Calu3 (cell line): ENCODE results near the gene ITPRID1. TPM values are rescaled to one million over a fixed set of nuclear protein-coding genes. Genes with fewer than 3 reads are reported as not detected.

ENCODE experiments used
- BruUV-seq: library from RNA; stranded (reverse); fragments of 400-500 nt; replicated peaks from 2 replicates; lab custom pipeline; 2021; lab: Mats Ljungman, UMichigan
- CTCF ChIA-PET: fragments of 300-600 bp; sonication (Branson Sonifier 250); formaldehyde crosslinking; loops from one replicate; lab custom pipeline; 2022; ENCODE audit warnings: antibody characterized with exemption; lab: Charles Lee
- DNase-seq: peaks from one replicate; pipeline ENCODE4 v3.0.0; 2022
- H3K27ac Mint-ChIP-seq: one replicate; pipeline ENCODE4 v1.8.0; 2022; ENCODE audit warnings: mixed read lengths; ENCODE audit not compliant: unreplicated experiment
- H3K27me3 Mint-ChIP-seq: one replicate; pipeline ENCODE4 v1.8.0; 2022; ENCODE audit warnings: mixed read lengths; ENCODE audit not compliant: unreplicated experiment
- H3K36me3 Mint-ChIP-seq: one replicate; pipeline ENCODE4 v1.8.0; 2022; ENCODE audit warnings: mild to moderate bottlenecking, moderate library complexity, mixed read lengths; ENCODE audit not compliant: insufficient read depth, unreplicated experiment
- H3K4me1 Mint-ChIP-seq: one replicate; pipeline ENCODE4 v1.8.0; 2022; ENCODE audit warnings: mild to moderate bottlenecking, low read depth, mixed read lengths; ENCODE audit not compliant: unreplicated experiment
- H3K4me3 Mint-ChIP-seq: one replicate; pipeline ENCODE4 v1.8.0; 2022; ENCODE audit warnings: mild to moderate bottlenecking, low read depth, moderate library complexity, mixed read lengths; ENCODE audit not compliant: unreplicated experiment
- H3K9me3 Mint-ChIP-seq: one replicate; pipeline ENCODE4 v1.8.0; 2022; ENCODE audit warnings: low read depth, mixed read lengths; ENCODE audit not compliant: unreplicated experiment
- intact Hi-C: fragments of 100-400 bp; cut with micrococcal nuclease; formaldehyde crosslinking; loops from one replicate; pipeline ENCODE4 v1.10.0; 2022; ENCODE audit not compliant: unreplicated experiment
- total RNA-seq: library from RNA; stranded (reverse); gene quantifications from 2 replicates; pipeline ENCODE4 v1.2.3, GENCODE V29; 2022
- TF ChIP-seq, protein P1 (sequence below): fragments of 200-600 bp; IDR thresholded peaks from one replicate; pipeline ENCODE4 v1.8.0; 2022; ENCODE audit warnings: antibody characterized with exemption; ENCODE audit not compliant: unreplicated experiment

ITPRID1 gene
- total RNA-seq, 1 experiment from 2014 or later: 3.8 TPM

DNA sequence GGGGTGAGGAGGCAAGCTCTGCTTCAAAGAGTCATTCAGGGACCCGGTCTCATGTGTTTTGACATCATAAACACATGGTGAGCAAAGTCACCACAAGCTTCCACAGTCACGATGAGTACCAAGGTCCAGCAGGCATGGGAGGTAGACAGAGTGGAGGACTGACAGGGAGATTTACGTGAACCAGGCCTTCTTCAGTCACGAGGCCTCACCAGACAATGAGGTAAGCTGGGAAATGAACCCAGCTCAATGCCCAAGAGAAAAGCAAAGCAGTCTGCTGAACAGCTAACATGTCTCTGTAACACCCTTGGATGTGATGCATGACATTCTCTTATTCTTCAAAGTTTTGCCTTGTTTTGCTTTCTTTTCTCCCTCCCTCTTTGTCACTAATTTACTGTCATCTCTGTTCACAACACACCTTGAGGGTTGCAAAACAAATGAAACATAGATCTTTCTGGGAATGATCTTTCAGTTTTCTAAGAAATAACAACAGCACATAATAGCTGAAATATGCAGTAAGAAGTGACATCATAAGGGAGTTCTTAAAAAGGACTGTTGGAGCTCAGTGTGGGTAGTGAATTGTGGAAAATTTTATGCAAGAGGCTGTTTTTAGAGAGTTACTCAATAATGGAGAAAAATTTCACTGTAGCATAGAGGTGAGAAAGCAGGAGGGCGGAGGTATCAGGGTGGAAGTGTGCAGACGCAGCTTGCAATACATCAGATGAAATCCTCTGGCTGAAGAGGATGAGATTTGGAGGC lies 182.1 kb downstream of the ITPRID1 start:
- BruUV-seq: no TSS peak
- H3K9me3 Mint-ChIP-seq: no peaks in the 10 kb centered on the region

DNA sequence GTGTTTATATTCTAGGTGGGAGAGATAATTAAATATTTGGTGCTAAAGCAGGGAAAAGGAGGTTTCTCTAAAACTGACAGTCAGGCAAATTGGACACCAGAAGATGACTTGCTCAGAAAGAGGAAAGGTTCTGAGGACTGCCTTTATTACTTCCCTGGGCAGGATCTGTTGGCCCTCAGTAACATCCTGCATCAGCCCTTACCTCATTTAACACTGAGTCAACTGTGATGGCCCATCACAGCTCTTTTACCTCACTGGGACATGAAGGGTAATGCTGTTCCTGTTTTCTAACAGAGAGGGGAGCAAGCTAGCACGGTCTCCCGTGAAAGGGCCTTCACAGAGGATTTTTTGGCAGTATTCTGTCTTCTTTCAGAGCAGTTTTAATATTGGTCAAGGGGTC lies 185.2 kb downstream of the ITPRID1 start:
- DNase-seq: no peak
- TF ChIP-seq, protein P1, sequence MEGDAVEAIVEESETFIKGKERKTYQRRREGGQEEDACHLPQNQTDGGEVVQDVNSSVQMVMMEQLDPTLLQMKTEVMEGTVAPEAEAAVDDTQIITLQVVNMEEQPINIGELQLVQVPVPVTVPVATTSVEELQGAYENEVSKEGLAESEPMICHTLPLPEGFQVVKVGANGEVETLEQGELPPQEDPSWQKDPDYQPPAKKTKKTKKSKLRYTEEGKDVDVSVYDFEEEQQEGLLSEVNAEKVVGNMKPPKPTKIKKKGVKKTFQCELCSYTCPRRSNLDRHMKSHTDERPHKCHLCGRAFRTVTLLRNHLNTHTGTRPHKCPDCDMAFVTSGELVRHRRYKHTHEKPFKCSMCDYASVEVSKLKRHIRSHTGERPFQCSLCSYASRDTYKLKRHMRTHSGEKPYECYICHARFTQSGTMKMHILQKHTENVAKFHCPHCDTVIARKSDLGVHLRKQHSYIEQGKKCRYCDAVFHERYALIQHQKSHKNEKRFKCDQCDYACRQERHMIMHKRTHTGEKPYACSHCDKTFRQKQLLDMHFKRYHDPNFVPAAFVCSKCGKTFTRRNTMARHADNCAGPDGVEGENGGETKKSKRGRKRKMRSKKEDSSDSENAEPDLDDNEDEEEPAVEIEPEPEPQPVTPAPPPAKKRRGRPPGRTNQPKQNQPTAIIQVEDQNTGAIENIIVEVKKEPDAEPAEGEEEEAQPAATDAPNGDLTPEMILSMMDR: no peak
- Mint-ChIP-seq H3K27me3 (peaks cover 88% of the 10 kb centered on the region), H3K9me3 (no peaks in the 10 kb centered on the region), H3K27ac (no peak overlapping the region), H3K4me1 (no peaks in the 10 kb centered on the region), H3K4me3 (no peak overlapping the region), H3K36me3 (no peaks in the 10 kb centered on the region)
- intact Hi-C loops: no loop called here
- BruUV-seq: no TSS peak
- CTCF ChIA-PET: no interaction called here

More for the DNA sequence above, 182.1 kb downstream of the ITPRID1 start:
- TF ChIP-seq, protein P1: no peak
- intact Hi-C loops: no loop called here
- peaks cover 88% of the 10 kb centered on the region for H3K27me3 Mint-ChIP-seq
- no peaks in the 10 kb centered on the region for H3K4me1 Mint-ChIP-seq
- H3K4me3 Mint-ChIP-seq: no peak overlapping the region
- no peaks in the 10 kb centered on the region for H3K36me3 Mint-ChIP-seq
- CTCF ChIA-PET: interaction anchor here (1.7 kb wide), 1 partner anchor 562 kb away, joined by 5 read pairs; no protein-coding TSS in a partner anchor
- DNase-seq: no peak
- H3K27ac Mint-ChIP-seq: no peak overlapping the region

DNA sequence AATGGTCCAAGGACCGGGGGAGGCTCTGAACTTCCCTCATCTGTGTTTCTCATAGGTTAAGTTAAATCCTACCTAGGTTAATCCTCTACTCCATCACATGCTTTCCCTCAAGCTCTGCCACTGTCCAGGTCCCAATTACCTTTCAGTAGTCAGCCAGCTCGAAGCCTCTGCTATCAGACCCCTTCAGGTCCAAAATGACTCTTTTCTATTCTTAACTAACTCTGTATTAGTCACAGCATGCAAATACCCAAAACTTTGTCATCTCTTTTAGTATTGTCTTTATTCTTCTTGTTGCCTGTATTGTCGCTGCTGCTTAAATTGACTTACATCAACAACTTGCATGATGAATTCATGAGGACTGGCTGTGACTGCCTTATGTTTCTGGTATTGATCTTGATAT lies 188.5 kb downstream of the ITPRID1 start:
- no peak overlapping the region for H3K4me3 Mint-ChIP-seq
- DNase-seq: no peak
- TF ChIP-seq, protein P1: no peak
- H3K9me3 Mint-ChIP-seq: no peaks in the 10 kb centered on the region
- BruUV-seq: no TSS peak
- no peaks in the 10 kb centered on the region for H3K4me1 Mint-ChIP-seq
- CTCF ChIA-PET: no interaction called here
- intact Hi-C loops: no loop called here
- no peaks in the 10 kb centered on the region for H3K36me3 Mint-ChIP-seq
- no peak overlapping the region for H3K27ac Mint-ChIP-seq
- H3K27me3 Mint-ChIP-seq: peaks cover 87% of the 10 kb centered on the region

DNA sequence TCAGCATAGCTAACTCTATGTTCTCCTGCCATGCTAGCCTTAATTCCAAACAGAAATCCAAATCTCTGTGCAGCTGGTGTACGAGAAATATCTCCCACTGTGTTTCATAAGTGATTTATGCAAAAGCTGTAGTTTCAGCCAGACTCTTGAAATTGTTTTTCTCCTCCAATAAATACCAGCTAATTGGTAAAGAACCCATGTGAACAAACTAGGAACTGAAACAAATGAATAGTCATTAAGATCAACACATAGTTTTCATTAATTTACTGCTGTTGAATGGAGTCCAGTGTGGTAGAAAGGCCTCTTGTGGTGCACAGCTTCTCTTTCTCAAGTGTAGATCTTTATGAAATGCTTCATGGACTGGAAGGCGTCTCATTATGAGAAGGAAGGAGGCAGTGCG lies 191.5 kb downstream of the ITPRID1 start:
- Mint-ChIP-seq H3K9me3 (no peaks in the 10 kb centered on the region), H3K4me3 (no peak overlapping the region), H3K27ac (no peak overlapping the region), H3K4me1 (no peaks in the 10 kb centered on the region), H3K36me3 (no peaks in the 10 kb centered on the region), H3K27me3 (peaks cover 71% of the 10 kb centered on the region)
- TF ChIP-seq, protein P1: no peak
- DNase-seq: no peak
- intact Hi-C loops: no loop called here
- no TSS peak for BruUV-seq
- CTCF ChIA-PET: no interaction called here
